ENCODE measurements around the gene CNKSR1.

DNA sequence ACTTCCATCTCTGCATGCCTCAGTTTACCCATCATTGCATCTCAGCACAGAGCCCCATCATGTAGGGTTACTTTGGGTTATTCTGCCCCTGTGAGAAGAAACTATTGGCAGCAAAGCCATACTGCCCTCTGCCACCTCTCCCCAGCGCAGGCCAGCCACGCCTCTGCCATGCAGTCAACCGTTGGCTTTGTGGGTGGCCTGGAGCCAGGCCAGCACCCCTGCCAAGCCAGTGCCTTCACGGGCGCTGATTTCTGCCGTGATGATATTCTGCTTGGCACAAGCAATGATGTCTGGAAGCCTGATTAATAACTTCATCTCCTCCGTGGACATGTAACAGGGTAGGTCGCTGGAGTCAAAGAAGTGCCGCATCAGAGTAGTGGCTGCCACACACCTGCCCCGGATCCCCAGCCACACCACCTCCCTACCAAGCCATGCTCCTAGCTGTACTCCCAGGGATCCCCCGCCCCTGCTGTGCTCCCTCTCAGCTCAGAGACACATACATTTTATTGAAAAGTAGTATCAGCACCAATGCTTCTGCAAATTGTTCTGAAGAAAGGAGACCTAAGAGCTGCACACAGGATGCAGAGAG lies 41.7 kb downstream of the CNKSR1 start:
- TF ChIP-seq EZH2 (IDR thresholded peaks at IDR 0.05; ENCODE audit: low read length) (no peak), CTCF (optimal IDR thresholded peaks at IDR 0.05 in 1 of 3, IDR thresholded peaks at IDR 0.05 in 1 of 3, conservative IDR thresholded peaks at IDR 0.05 in 1 of 3; ENCODE audit: extremely low read depth in 1 of 3, insufficient read depth in 2 of 3, low read length in 3 of 3) (no peak)

Data from keratinocyte (primary cell).